ENCODE results near the gene WFDC1. TPM values are rescaled to one million over a fixed set of nuclear protein-coding genes. Genes with fewer than 3 reads are reported as not detected.

Gene WFDC1
- total RNA-seq (2014; rRNA removed; shearing (Covaris generic); ENCODE audit: low replicate concordance), result not detected in 2 replicates

DNA sequence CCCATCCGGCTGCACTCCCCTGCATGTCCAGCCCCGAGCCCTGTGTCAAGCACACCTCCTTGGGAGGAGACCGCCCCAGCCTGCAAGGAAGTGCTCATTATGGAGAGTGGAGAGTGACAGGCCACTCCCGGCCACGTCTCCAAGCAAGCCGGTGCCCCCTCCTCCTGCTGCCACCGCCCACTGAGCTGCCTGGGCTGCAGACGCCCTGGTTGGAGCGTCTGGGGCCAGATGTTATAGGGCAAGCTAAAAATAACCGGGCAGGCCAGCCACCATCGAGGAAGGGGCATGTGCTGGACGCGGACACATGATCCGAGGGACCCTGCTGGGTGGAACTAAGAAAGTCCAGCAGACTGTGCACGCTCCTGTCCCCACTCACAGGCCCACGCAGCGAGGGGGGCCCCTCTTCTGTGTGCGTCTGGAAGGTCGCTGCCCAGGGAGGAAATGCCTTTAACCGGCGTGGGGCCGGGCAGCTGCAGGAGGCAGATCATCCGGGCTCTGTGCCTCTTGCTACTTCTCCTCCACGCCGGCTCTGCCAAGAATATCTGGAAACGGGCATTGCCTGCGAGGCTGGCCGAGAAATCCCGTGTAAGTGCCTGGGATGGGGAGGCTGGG lies at the start of gene WFDC1:
Gene WFDC1, plus strand, starts transcription at position 348 of the 612 bp plus-strand sequence. Its CDS starts 94 bp downstream, at position 442.
- Histone ChIP-seq H3K4me1 (ENCODE audit: low read length) (no peaks in the 10 kb centered on the region), H3K9ac (ENCODE audit: low read length) (no peak within 1 kb of the TSS), H3K4me2 (ENCODE audit: low read depth, low read length, poor library complexity, severe bottlenecking) (no peak within 1 kb of the TSS), H3K79me2 (ENCODE audit: low read length) (no peaks in the 10 kb centered on the region), H3K27ac (ENCODE audit: low read length) (no peak within 1 kb of the TSS), H2AFZ (ENCODE audit: low read length) (no peak within 1 kb of the TSS), H3K4me3 (ENCODE audit: low read length) (no peak within 1 kb of the TSS), H3K9me3 (ENCODE audit: low read length) (no peaks in the 10 kb centered on the region), H3K36me3 (ENCODE audit: insufficient read depth, low read length) (no peaks in the 10 kb centered on the region), H3K27me3 (ENCODE audit: low read length) (no peaks in the 10 kb centered on the region), H4K20me1 (ENCODE audit: insufficient read depth, low read depth, low read length) (no peaks in the 10 kb centered on the region), H3K9me2 (replicated peaks; ENCODE audit: insufficient read depth, low read length) (no peaks in the 10 kb centered on the region)
- no peak for DNase-seq

DNA sequence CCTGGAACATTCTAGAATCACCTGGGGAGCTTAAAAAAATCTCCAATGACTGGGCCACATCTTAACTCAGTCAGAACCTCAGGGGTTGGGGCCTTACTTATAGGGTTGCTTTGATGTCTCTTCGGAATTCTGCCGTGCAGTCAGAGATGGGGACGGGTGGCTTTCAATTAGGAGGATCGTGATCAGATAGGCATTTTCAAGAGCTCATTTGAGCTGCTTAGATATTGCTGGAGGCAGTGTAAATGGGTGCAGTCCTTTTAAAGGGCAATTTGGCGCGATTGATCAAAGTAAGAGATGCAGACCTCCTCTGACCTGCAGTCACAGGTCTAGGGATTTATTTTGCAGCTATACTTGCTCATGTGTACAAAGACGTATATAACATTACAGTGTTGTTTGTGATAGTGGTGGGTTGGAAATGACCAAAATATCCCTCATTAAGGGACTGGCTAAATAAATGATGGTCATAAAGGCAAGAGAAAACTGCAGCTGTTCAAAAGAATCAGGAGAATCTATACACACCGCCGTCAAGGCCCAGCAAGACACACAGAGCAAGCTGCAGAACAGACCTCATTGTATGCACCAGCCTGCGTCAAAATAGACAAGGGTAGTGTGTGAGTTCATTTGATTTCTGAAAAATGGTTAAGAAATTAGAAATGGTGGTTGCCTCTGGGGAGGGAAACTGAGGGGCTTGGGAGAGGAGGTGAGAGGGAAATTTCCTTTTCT lies 48.6 kb upstream of the WFDC1 start:
- Histone ChIP-seq H3K9ac (ENCODE audit: low read length) (no peak overlapping the region), H4K20me1 (ENCODE audit: insufficient read depth, low read depth, low read length) (no peaks in the 10 kb centered on the region), H3K9me3 (ENCODE audit: low read length) (peaks cover 3% of the 10 kb centered on the region; the same call in 1 of the 2 replicates), H3K27ac (ENCODE audit: low read length) (no peak overlapping the region), H3K4me3 (ENCODE audit: low read length) (no peak overlapping the region), H3K9me2 (replicated peaks; ENCODE audit: insufficient read depth, low read length) (no peaks in the 10 kb centered on the region), H3K79me2 (ENCODE audit: low read length) (no peaks in the 10 kb centered on the region), H3K27me3 (ENCODE audit: low read length) (no peaks in the 10 kb centered on the region), H3K4me1 (ENCODE audit: low read length) (no peaks in the 10 kb centered on the region), H2AFZ (ENCODE audit: low read length) (no peak overlapping the region), H3K36me3 (ENCODE audit: insufficient read depth, low read length) (no peaks in the 10 kb centered on the region), H3K4me2 (ENCODE audit: low read depth, low read length, poor library complexity, severe bottlenecking) (no peak overlapping the region)
- DNase-seq, result no peak

DNA sequence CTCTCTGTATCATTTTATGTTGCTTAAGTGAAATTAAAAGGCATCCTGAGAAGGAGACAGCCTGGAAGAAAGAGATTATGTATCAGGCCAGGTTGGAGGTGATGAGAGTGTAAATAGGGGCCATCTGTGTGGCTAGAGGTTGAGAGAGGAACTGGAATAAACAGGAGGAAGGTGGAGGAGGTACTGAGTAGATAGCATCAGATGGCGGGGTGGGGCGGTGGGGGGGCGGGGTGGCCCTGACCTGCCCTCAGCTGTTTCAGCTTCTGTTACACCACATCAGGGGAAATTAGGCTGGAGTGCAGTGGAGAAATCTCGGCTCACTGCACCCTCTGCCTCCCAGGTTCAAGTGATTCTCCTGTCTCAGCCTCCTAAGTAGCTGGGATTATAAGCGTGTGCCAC lies 48.0 kb upstream of the WFDC1 start:
- Histone ChIP-seq H3K9ac (ENCODE audit: low read length) (no peak overlapping the region), H3K9me2 (replicated peaks; ENCODE audit: insufficient read depth, low read length) (no peaks in the 10 kb centered on the region), H3K9me3 (ENCODE audit: low read length) (peaks cover 3% of the 10 kb centered on the region; the same call in 1 of the 2 replicates), H3K4me3 (ENCODE audit: low read length) (no peak overlapping the region), H3K36me3 (ENCODE audit: insufficient read depth, low read length) (no peaks in the 10 kb centered on the region), H3K79me2 (ENCODE audit: low read length) (no peaks in the 10 kb centered on the region), H4K20me1 (ENCODE audit: insufficient read depth, low read depth, low read length) (no peaks in the 10 kb centered on the region), H3K27me3 (ENCODE audit: low read length) (no peaks in the 10 kb centered on the region), H3K4me1 (ENCODE audit: low read length) (no peaks in the 10 kb centered on the region), H3K27ac (ENCODE audit: low read length) (no peak overlapping the region), H2AFZ (ENCODE audit: low read length) (no peak overlapping the region), H3K4me2 (ENCODE audit: low read depth, low read length, poor library complexity, severe bottlenecking) (no peak overlapping the region)
- DNase-seq, result no peak

GRCh38 chr16:84247331-84247730 lies 47.3 kb upstream of the WFDC1 start:
- Histone ChIP-seq H4K20me1 (ENCODE audit: insufficient read depth, low read depth, low read length) (no peaks in the 10 kb centered on the region), H3K36me3 (ENCODE audit: insufficient read depth, low read length) (no peaks in the 10 kb centered on the region), H2AFZ (ENCODE audit: low read length) (no peak overlapping the region), H3K4me3 (ENCODE audit: low read length) (no peak overlapping the region), H3K4me2 (ENCODE audit: low read depth, low read length, poor library complexity, severe bottlenecking) (no peak overlapping the region), H3K27ac (ENCODE audit: low read length) (no peak overlapping the region), H3K9ac (ENCODE audit: low read length) (no peak overlapping the region), H3K4me1 (ENCODE audit: low read length) (no peaks in the 10 kb centered on the region), H3K9me3 (ENCODE audit: low read length) (peaks cover 3% of the 10 kb centered on the region; the same call in 1 of the 2 replicates), H3K27me3 (ENCODE audit: low read length) (no peaks in the 10 kb centered on the region), H3K9me2 (replicated peaks; ENCODE audit: insufficient read depth, low read length) (no peaks in the 10 kb centered on the region), H3K79me2 (ENCODE audit: low read length) (no peaks in the 10 kb centered on the region)
- DNase-seq, result no peak

DNA sequence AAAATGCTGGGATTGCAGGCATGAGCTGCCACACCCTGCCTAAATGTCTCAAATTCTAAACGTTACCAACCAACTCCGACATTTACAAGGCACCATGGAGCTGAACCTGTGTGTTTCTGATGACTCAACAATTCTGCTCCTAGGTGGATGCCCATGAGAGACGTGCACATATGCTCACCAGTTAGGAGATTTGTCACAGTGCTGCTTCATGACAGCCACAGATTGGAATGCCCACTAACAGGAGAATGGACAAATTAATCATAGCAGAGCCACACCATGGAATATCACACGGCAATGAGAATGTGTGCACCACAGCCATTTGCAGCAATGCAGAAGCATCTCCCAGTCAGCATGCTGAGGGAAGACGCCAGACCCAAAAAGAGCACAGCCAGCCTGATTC lies 46.8 kb upstream of the WFDC1 start:
- Histone ChIP-seq H3K4me2 (ENCODE audit: low read depth, low read length, poor library complexity, severe bottlenecking) (no peak overlapping the region), H3K79me2 (ENCODE audit: low read length) (no peaks in the 10 kb centered on the region), H3K9me3 (ENCODE audit: low read length) (peaks cover 3% of the 10 kb centered on the region; the same call in 1 of the 2 replicates), H3K4me1 (ENCODE audit: low read length) (no peaks in the 10 kb centered on the region), H3K27ac (ENCODE audit: low read length) (no peak overlapping the region), H3K4me3 (ENCODE audit: low read length) (no peak overlapping the region), H2AFZ (ENCODE audit: low read length) (no peak overlapping the region), H4K20me1 (ENCODE audit: insufficient read depth, low read depth, low read length) (no peaks in the 10 kb centered on the region), H3K27me3 (ENCODE audit: low read length) (no peaks in the 10 kb centered on the region), H3K9ac (ENCODE audit: low read length) (no peak overlapping the region), H3K9me2 (replicated peaks; ENCODE audit: insufficient read depth, low read length) (no peaks in the 10 kb centered on the region), H3K36me3 (ENCODE audit: insufficient read depth, low read length) (no peaks in the 10 kb centered on the region)
- DNase-seq, result no peak

GRCh38 chr16:84252184-84252583 lies 42.5 kb upstream of the WFDC1 start:
- no peak for DNase-seq
- Histone ChIP-seq H3K27ac (ENCODE audit: low read length) (no peak overlapping the region), H3K4me3 (ENCODE audit: low read length) (no peak overlapping the region), H2AFZ (ENCODE audit: low read length) (no peak overlapping the region), H3K36me3 (ENCODE audit: insufficient read depth, low read length) (no peaks in the 10 kb centered on the region), H3K4me1 (ENCODE audit: low read length) (peaks cover 12% of the 10 kb centered on the region), H3K27me3 (ENCODE audit: low read length) (peaks cover 3% of the 10 kb centered on the region; the same call in 1 of the 2 replicates), H4K20me1 (ENCODE audit: insufficient read depth, low read depth, low read length) (no peaks in the 10 kb centered on the region), H3K9me2 (replicated peaks; ENCODE audit: insufficient read depth, low read length) (no peaks in the 10 kb centered on the region), H3K4me2 (ENCODE audit: low read depth, low read length, poor library complexity, severe bottlenecking) (no peak overlapping the region), H3K79me2 (ENCODE audit: low read length) (no peaks in the 10 kb centered on the region), H3K9ac (ENCODE audit: low read length) (no peak overlapping the region), H3K9me3 (ENCODE audit: low read length) (no peaks in the 10 kb centered on the region)

DNA sequence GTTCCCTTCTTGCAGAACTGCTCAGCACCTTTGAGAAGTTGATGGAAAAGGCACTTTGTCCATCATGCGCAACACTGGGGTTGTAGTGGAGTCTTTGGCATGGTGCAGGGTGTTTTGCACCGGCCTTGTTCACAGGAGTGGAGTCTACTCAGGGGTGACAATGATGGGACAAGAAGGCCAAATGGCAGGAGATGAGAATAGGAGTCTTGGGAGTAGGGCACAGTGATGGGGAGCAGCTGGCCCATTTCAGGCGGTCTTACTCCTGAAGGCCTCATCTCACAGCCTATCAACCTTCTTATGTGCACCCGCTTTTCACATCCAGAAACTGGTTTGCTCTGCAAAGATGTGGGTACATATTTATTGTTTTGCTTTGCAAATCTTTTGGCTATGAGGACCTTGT lies 41.5 kb upstream of the WFDC1 start:
- Histone ChIP-seq H3K4me2 (ENCODE audit: low read depth, low read length, poor library complexity, severe bottlenecking) (no peak overlapping the region), H3K4me3 (ENCODE audit: low read length) (no peak overlapping the region), H4K20me1 (ENCODE audit: insufficient read depth, low read depth, low read length) (no peaks in the 10 kb centered on the region), H3K9me3 (ENCODE audit: low read length) (no peaks in the 10 kb centered on the region), H3K9ac (ENCODE audit: low read length) (no peak overlapping the region), H2AFZ (ENCODE audit: low read length) (no peak overlapping the region), H3K79me2 (ENCODE audit: low read length) (no peaks in the 10 kb centered on the region), H3K36me3 (ENCODE audit: insufficient read depth, low read length) (no peaks in the 10 kb centered on the region), H3K4me1 (ENCODE audit: low read length) (peaks cover 12% of the 10 kb centered on the region), H3K9me2 (replicated peaks; ENCODE audit: insufficient read depth, low read length) (no peaks in the 10 kb centered on the region), H3K27me3 (ENCODE audit: low read length) (peaks cover 3% of the 10 kb centered on the region; the same call in 1 of the 2 replicates), H3K27ac (ENCODE audit: low read length) (no peak overlapping the region)
- DNase-seq, result no peak

DNA sequence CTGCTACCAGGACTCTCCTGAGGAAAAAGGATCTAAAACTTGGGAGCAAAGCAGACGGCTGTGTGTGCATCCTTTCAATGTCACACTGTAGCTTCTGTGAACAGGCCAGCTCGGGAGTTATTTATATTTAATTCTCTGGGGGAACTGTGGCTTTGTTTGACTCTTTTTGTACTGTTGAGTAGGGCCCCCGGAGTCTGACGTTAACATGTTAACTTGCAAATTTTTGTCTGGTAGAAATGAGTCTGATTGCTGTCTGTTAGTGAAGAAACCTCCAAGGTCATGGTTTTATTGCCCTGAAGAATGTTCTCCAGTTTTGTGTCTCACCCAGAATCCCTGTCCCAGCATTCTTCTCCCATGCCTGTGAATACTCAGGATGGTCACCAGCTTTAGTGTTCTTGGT lies 40.6 kb upstream of the WFDC1 start:
- Histone ChIP-seq H3K4me3 (ENCODE audit: low read length) (no peak overlapping the region), H3K9me2 (replicated peaks; ENCODE audit: insufficient read depth, low read length) (no peaks in the 10 kb centered on the region), H3K4me2 (ENCODE audit: low read depth, low read length, poor library complexity, severe bottlenecking) (no peak overlapping the region), H3K79me2 (ENCODE audit: low read length) (no peaks in the 10 kb centered on the region), H3K4me1 (ENCODE audit: low read length) (peaks cover 12% of the 10 kb centered on the region), H3K9me3 (ENCODE audit: low read length) (no peaks in the 10 kb centered on the region), H3K27ac (ENCODE audit: low read length) (no peak overlapping the region), H3K27me3 (ENCODE audit: low read length) (peaks cover 3% of the 10 kb centered on the region; the same call in 1 of the 2 replicates), H3K36me3 (ENCODE audit: insufficient read depth, low read length) (no peaks in the 10 kb centered on the region), H2AFZ (ENCODE audit: low read length) (no peak overlapping the region), H4K20me1 (ENCODE audit: insufficient read depth, low read depth, low read length) (no peaks in the 10 kb centered on the region), H3K9ac (ENCODE audit: low read length) (no peak overlapping the region)
- no peak for DNase-seq

Data from Karpas-422 (cell line).